ENCODE data around the gene SH3BGRL.
"Not testable (repeated sequence)": the region's sequence is repeated elsewhere in the genome, so short reads cannot be mapped to it uniquely, and the experiment has no call there.

Gene SH3BGRL

GRCh38 chrX:81259714-81260395, 58.0 kb downstream of the SH3BGRL start:
- no peak for DNase-seq

- DNase-seq = no peak
These were observed 59.7 kb downstream of the SH3BGRL start for GRCh38 chrX:81261576-81261975.

- no peak for DNase-seq
These were observed 61.2 kb downstream of the SH3BGRL start for GRCh38 chrX:81263059-81263458.

- DNase-seq = no peak
These were observed 76.7 kb downstream of the SH3BGRL start for GRCh38 chrX:81278616-81279015.

- no peak for DNase-seq
These were observed 78.2 kb downstream of the SH3BGRL start for GRCh38 chrX:81280148-81280547.

GRCh38 chrX:81286075-81286474, 84.2 kb downstream of the SH3BGRL start:
- DNase-seq = no peak

GRCh38 chrX:81286608-81287007, 84.7 kb downstream of the SH3BGRL start:
- DNase-seq = no peak

GRCh38 chrX:81291996-81292395, 90.1 kb downstream of the SH3BGRL start:
- no peak for DNase-seq

- DNase-seq = no peak
These were observed 92.2 kb downstream of the SH3BGRL start for GRCh38 chrX:81294101-81294500.

- no peak for DNase-seq
These were observed 100.0 kb downstream of the SH3BGRL start for GRCh38 chrX:81301877-81302276.

- peak; percentile 48 to 60 for DNase-seq
These were observed 102.7 kb downstream of the SH3BGRL start for GRCh38 chrX:81304563-81304962.

- no peak for DNase-seq
These were observed 103.3 kb downstream of the SH3BGRL start for GRCh38 chrX:81305240-81305639.

- peak; percentile 77 to 85 for DNase-seq
These were observed 106.4 kb downstream of the SH3BGRL start for GRCh38 chrX:81308086-81308829.

- DNase-seq = no peak
These were observed 114.3 kb downstream of the SH3BGRL start for GRCh38 chrX:81316163-81316562.

- DNase-seq = not testable (repeated sequence)
These were observed 129.8 kb downstream of the SH3BGRL start for GRCh38 chrX:81331653-81332052.

GRCh38 chrX:81336455-81337152, 134.7 kb downstream of the SH3BGRL start:
- DNase-seq = no peak

- DNase-seq = no peak
These were observed 135.9 kb downstream of the SH3BGRL start for GRCh38 chrX:81337805-81338204.

GRCh38 chrX:81338924-81339323, 137.0 kb downstream of the SH3BGRL start:
- no peak for DNase-seq

- not testable (repeated sequence) for DNase-seq
These were observed 143.4 kb downstream of the SH3BGRL start for GRCh38 chrX:81345296-81345695.
